Sigmoid colon (tissue), 4 donors: ENCODE data around the gene LDAF1.

ENCODE experiments used
- CTCF ChIP-seq, 4 experiments: fragments of 450-650 bp in 3 of 4; fragments of 200-600 bp in 1 of 4; IDR thresholded peaks; one replicate each; pipeline ENCODE4 v1.5.1; 2016 to 2019; ENCODE audit warnings: antibody characterized with exemption in 4 of 4, mild to moderate bottlenecking in 3 of 4, moderate library complexity in 2 of 4
- POLR2AphosphoS5 ChIP-seq, 4 donors: sonication (generic); formaldehyde crosslinking; IDR thresholded peaks; one replicate each; pipeline ENCODE4 v1.6.1; 2017; ENCODE audit warnings: antibody characterized with exemption in 4 of 4

- no peak for TF ChIP-seq POLR2AphosphoS5 (IDR thresholded peaks at IDR 0.05)
- TF ChIP-seq CTCF (IDR thresholded peaks at IDR 0.05), result no peak
Observed at GRCh38 chr16:21197112-21197511, 38.6 kb downstream of the LDAF1 start.
